HEK293T (cell line): ENCODE data around the gene UBE2R2.

Source experiments
- CTCF ChIA-PET: fragments of 350-600 bp; formaldehyde crosslinking; extraction: SDS; loops from one replicate; lab custom pipeline; 2021; ENCODE audit warnings: antibody characterized with exemption, inconsistent platforms; lab: Yijun Ruan, JAX
- POLR2A ChIA-PET: fragments of 350-600 bp; formaldehyde crosslinking; extraction: SDS; loops from one replicate; lab custom pipeline; 2020; ENCODE audit warnings: antibody characterized with exemption, inconsistent platforms; lab: Yijun Ruan, JAX
- DNase-seq: peaks from one replicate; pipeline ENCODE4 v3.0.0; 2012; ENCODE audit warnings: mixed read lengths; ENCODE audit errors: extremely low spot score
- ARNT ChIP-seq: fragments of 450-650 bp; IDR thresholded peaks from 2 replicates; pipeline ENCODE4 v1.6.1; 2017; ENCODE audit warnings: mild to moderate bottlenecking
- BHLHE40 ChIP-seq: fragments of 450-650 bp; IDR thresholded peaks from 2 replicates; pipeline ENCODE4 v1.6.1; 2016; ENCODE audit warnings: mild to moderate bottlenecking, moderate library complexity, borderline replicate concordance
- CTBP1 ChIP-seq: fragments of 450-650 bp; IDR thresholded peaks from 2 replicates; pipeline ENCODE4 v1.6.1; 2016; ENCODE audit warnings: borderline replicate concordance
- ELF4 ChIP-seq: fragments of 450-650 bp; IDR thresholded peaks from 2 replicates; pipeline ENCODE4 v1.6.1; 2017; ENCODE audit warnings: antibody characterized with exemption
- FOXA1 ChIP-seq: fragments of 450-650 bp; IDR thresholded peaks from 2 replicates; pipeline ENCODE4 v1.6.1; 2016; ENCODE audit warnings: mild to moderate bottlenecking
- FOXK2 ChIP-seq: fragments of 450-650 bp; IDR thresholded peaks from 2 replicates; pipeline ENCODE4 v1.6.1; 2016; ENCODE audit warnings: mild to moderate bottlenecking
- FOXM1 ChIP-seq: fragments of 450-650 bp; IDR thresholded peaks from 2 replicates; pipeline ENCODE4 v1.6.1; 2017; ENCODE audit warnings: mild to moderate bottlenecking, borderline replicate concordance
- HDGF ChIP-seq: fragments of 450-650 bp; IDR thresholded peaks from 2 replicates; pipeline ENCODE4 v1.6.1; 2017; ENCODE audit warnings: antibody characterized with exemption, borderline replicate concordance
- L3MBTL2 ChIP-seq: fragments of 450-650 bp; conservative IDR thresholded peaks from 2 replicates; pipeline ENCODE4 v1.6.1; 2016; ENCODE audit warnings: mild to moderate bottlenecking
- LEF1 ChIP-seq: fragments of 450-650 bp; IDR thresholded peaks from 2 replicates; pipeline ENCODE4 v1.6.1; 2017; ENCODE audit warnings: mild to moderate bottlenecking, borderline replicate concordance
- NFRKB ChIP-seq: fragments of 450-650 bp; IDR thresholded peaks from 2 replicates; pipeline ENCODE4 v1.6.1; 2016; ENCODE audit warnings: mild to moderate bottlenecking, moderate library complexity
- PKNOX1 ChIP-seq: fragments of 450-650 bp; IDR thresholded peaks from 2 replicates; pipeline ENCODE4 v1.6.1; 2016
- SP1 ChIP-seq: fragments of 450-650 bp; IDR thresholded peaks from 2 replicates; pipeline ENCODE4 v1.6.1; 2017
- SUZ12 ChIP-seq: fragments of 450-650 bp; IDR thresholded peaks from 2 replicates; pipeline ENCODE4 v1.6.1; 2016; ENCODE audit warnings: mild to moderate bottlenecking
- TARDBP ChIP-seq: fragments of 450-650 bp; IDR thresholded peaks from 2 replicates; pipeline ENCODE4 v1.6.1; 2016
- ZNF384 ChIP-seq: fragments of 450-650 bp; IDR thresholded peaks from 2 replicates; pipeline ENCODE4 v1.6.1; 2016

UBE2R2 gene

DNA sequence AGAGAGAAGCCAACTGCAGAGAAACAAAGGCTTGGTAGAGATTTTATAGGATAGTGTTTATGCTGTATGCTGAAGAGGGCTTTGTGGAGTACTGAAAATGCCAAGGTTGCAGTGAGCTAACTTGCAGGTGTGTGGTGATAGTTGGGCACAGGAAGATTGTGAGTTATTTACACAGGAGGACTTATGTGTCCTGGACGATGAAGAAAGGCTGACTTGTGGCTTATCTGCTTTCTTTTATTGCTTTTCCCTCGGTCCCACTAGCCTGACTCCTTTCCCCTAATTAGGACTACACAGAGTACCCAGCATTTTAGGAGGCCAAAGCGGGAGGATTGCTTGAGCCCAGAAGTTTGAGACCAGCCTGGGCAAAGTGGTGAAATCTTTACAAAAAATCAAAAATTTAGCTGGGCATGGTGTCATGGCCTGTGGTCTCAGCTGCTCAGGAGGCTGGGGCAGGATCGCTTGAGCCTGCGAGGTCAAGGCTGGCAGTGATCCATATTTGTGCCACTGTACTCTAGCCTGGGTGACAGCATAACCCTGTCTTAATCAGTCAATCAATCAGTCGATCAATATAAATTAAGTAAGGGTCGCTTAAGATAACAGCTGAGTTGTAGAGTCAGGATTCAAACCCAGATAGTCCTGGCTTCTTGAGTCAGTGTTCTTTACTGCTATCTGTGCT is 61.9 kb downstream of the UBE2R2 start:
- no peak for TF ChIP-seq PKNOX1
- POLR2A ChIA-PET: no interaction called here
- CTCF ChIA-PET: no interaction called here
- DNase-seq: no peak

DNA sequence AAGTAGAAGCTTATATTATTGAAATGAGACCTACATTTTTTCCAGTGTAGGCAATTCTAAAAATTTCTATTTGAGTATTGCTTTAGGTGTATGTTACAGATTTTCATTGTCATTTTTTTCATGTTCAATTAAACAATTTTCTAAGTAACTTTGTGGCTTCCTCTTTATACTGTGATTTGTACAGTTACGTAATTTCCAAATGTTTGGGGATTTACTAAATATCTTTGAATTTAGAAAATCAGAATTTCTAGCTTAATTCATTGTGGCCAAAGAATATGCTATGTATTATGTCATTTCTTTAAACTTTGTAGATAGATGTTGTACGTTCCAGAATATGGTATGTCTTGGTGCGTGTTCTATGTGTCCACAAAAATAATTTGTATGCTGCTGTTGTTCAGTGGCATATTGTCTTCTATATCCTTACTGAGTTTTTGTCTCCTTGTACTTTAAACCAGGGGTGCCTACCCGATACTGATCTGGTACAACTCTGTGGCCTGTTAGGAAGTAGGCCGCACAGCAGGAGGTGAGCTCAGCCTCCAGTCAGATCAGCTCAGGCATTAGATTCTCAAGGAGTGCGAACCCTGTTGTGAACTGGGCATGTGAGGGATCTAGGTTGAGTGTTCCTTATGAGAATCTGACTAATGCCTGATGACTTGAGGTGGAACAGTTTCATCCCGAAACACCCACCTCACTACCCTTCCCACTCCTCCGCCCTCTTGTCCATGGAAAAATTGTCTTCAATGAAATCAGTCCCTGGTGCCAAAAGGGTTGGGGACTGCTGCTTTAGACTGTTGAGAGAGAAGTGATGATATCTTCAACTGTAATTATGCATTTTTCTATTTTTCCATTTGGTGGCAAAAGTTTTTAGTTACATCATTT is 63.5 kb downstream of the UBE2R2 start:
- CTCF ChIA-PET: no interaction called here
- TF ChIP-seq ARNT (no peak), FOXM1 (no peak), PKNOX1 (no peak)
- no peak for DNase-seq
- POLR2A ChIA-PET: no interaction called here

- ChIA-PET CTCF (interaction anchor here (0.6 kb wide), 1 partner anchor 53 kb away, joined by 3 read pairs; no protein-coding TSS in a partner anchor), POLR2A (no interaction called here)
- DNase-seq: no peak
- TF ChIP-seq FOXA1: no peak
- TF ChIP-seq BHLHE40: no peak
- TF ChIP-seq L3MBTL2: no peak
- no peak for TF ChIP-seq ELF4
- no peak for TF ChIP-seq ARNT
- TF ChIP-seq HDGF: no peak
Measured at GRCh38 chr9:33881635-33882034, 64.7 kb downstream of the UBE2R2 start.

- peak; percentile 17 for DNase-seq
- TF ChIP-seq FOXK2: no peak
- CTCF ChIA-PET: no interaction called here
- POLR2A ChIA-PET: no interaction called here
Measured at GRCh38 chr9:33884856-33885701, 68.1 kb downstream of the UBE2R2 start.

DNA sequence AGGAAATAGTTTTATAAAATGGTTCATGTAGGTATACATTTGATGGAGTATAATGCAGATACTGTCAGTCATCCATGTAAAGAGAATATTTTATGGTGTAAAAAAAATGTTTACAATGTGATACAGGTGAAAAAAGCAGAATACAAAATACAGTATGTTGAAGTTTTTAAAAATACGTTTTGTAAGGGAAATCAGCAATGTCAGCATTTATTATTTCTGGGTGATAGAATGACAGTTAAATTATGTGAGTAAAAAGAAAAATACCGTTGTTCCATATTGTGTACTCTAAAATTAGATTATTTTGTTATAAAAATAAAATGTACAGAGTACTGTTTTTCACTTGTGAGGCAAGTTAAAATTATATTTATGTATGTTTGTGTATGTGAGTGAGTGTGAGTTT is 69.0 kb downstream of the UBE2R2 start:
- POLR2A ChIA-PET: no interaction called here
- DNase-seq: no peak
- CTCF ChIA-PET: no interaction called here
- no peak for TF ChIP-seq SP1
- no peak for TF ChIP-seq SUZ12
- no peak for TF ChIP-seq NFRKB
- no peak for TF ChIP-seq HDGF

DNA sequence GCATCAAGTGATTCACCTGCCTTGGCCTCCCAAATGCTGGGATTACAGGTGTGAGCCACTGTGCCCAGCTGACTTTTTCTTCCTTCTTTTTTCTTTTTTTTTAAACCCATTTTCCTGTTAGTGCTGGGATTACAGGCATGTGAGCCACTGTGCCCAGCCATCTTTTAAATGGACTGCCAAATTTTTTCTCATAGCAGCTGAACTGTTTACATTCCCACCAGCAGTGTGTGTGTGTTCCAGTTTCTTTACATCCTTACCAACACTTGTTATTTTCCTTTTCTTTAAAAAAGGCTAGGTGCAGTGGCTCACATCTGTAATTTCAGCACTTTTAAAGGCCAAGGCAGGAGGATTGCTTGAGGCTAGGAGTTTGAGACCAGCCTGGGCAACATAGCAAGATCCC is 76.9 kb downstream of the UBE2R2 start:
- TF ChIP-seq NFRKB (no peak), ELF4 (no peak), ARNT (no peak), CTBP1 (no peak), HDGF (no peak), SP1 (no peak), L3MBTL2 (no peak), LEF1 (no peak), ZNF384 (no peak), SUZ12 (no peak), FOXA1 (no peak), TARDBP (no peak), FOXK2 (no peak)
- POLR2A ChIA-PET: no interaction called here
- no peak for DNase-seq
- CTCF ChIA-PET: interaction anchor here (0.6 kb wide), 1 partner anchor 300 kb away, joined by 5 read pairs; no protein-coding TSS in a partner anchor

GRCh38 chr9:33894316-33894715 is 77.4 kb downstream of the UBE2R2 start:
- ChIA-PET CTCF (no interaction called here), POLR2A (interaction anchor here (0.6 kb wide), 1 partner anchor 120 kb away, joined by 3 read pairs; no protein-coding TSS in a partner anchor)
- no peak for DNase-seq
- TF ChIP-seq BHLHE40 (no peak), ARNT (no peak), PKNOX1 (no peak), L3MBTL2 (no peak), CTBP1 (no peak), ELF4 (no peak), SUZ12 (no peak), TARDBP (no peak), LEF1 (no peak)
